Measurements from ENCODE around the gene FGD3.

DNA sequence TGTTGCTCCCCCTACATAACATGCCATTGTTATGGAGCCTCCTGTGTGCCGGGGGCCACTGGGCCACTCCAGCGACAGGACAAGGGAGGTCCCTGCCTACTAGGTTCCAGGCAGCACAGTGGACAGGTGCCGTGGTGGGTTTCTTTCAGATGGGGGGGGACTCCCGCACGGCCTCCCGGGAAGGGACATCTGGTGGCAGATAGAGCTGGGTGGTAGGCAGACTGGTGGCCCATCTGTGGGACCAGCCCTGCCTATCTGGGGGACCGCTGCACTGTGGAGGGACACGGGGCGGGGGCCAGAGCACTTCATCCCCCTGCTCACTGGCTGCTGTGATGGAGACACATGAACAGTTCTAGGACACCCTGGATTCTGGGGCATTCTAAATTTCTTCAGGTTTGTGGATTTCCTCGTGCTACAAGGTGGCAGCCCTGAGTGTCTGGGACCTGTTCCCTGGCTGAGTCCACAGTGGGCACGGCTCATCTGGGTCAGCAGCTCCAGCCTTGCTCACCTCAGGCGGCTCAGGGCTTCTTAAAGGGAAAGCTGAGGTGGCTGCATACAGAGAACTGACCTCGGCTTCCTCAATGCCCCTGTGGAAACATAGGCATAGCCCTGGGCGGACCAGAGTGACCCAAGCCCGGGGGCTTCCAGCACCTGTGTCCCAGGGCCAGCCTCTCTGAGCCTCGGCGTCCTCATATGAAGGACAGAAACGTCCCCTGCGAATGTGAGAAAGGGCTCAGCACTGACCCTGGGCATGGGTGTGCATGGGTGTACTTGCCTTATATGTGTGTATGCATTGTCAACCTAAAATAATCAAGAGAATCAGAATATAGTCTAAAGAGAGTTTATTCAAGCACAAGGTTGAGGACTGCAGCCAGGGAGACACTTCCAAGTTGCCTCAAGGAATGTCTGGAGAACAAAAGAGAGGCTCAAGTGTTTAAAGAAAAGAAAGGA, 22.5 kb downstream of the FGD3 start:
- TF ChIP-seq, protein P1, sequence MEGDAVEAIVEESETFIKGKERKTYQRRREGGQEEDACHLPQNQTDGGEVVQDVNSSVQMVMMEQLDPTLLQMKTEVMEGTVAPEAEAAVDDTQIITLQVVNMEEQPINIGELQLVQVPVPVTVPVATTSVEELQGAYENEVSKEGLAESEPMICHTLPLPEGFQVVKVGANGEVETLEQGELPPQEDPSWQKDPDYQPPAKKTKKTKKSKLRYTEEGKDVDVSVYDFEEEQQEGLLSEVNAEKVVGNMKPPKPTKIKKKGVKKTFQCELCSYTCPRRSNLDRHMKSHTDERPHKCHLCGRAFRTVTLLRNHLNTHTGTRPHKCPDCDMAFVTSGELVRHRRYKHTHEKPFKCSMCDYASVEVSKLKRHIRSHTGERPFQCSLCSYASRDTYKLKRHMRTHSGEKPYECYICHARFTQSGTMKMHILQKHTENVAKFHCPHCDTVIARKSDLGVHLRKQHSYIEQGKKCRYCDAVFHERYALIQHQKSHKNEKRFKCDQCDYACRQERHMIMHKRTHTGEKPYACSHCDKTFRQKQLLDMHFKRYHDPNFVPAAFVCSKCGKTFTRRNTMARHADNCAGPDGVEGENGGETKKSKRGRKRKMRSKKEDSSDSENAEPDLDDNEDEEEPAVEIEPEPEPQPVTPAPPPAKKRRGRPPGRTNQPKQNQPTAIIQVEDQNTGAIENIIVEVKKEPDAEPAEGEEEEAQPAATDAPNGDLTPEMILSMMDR (conservative IDR thresholded peaks at IDR 0.05; ENCODE audit: low read depth, low read length), result no peak
- no peak for TF ChIP-seq EZH2 (IDR thresholded peaks at IDR 0.05; ENCODE audit: borderline replicate concordance, low read depth, low read length, poor library complexity, severe bottlenecking)

Data from A673 (cell line).